GOT3 (cell line): Measurements from ENCODE around the gene ABCB10.
"Not testable (repeated sequence)": the region's sequence is repeated elsewhere in the genome, so short reads cannot be mapped to it uniquely, and the experiment has no call there.

Experiments used
- DNase-seq: peaks from one replicate; lab custom pipeline; 2025; ENCODE audit warnings: mixed read lengths; lab: John Stamatoyannopoulos, UW

Gene ABCB10

DNA sequence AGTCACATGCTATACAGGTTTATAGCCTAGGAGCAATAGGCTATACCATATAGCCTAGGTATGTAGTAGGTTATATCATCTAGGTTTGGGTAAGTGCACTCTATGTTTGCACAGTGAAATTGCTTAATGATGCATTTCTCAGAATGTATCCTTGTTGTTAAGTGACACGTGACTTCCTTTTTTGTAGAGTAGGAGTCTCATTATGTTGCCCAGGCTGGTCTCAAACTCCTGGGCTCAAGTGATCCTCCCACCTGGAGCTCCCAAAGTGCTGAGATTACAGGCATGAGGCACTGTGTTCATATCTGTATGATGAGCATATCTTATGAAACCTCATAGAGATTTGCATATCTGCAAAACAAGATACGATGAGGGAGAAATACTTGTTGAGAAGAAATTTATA lies 13.8 kb upstream of the ABCB10 start:
- no peak for DNase-seq

- DNase-seq, result no peak
Observed at GRCh38 chr1:229570891-229571516, 12.5 kb upstream of the ABCB10 start.

DNA sequence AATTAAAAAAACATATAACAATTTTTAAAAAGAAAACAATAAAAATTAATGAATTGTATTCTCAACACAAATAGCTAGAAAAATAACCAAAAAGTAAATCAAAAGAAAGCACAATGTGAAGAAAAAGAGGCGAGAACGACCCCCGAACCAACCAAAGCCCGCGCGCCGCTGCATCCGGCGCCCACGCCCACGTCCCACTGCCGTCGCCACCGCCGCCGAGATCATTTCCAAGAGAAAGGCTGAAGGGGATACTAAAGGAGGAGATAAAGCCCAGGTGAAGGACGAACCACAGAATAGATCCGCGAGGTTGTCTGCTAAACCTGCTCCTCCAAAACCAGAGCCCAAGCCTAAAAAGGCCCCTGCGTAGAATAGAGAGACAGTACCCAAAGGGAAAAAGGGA lies 11.8 kb upstream of the ABCB10 start:
- no peak for DNase-seq

- no peak for DNase-seq
Observed at GRCh38 chr1:229567109-229567868, 8.8 kb upstream of the ABCB10 start.

DNA sequence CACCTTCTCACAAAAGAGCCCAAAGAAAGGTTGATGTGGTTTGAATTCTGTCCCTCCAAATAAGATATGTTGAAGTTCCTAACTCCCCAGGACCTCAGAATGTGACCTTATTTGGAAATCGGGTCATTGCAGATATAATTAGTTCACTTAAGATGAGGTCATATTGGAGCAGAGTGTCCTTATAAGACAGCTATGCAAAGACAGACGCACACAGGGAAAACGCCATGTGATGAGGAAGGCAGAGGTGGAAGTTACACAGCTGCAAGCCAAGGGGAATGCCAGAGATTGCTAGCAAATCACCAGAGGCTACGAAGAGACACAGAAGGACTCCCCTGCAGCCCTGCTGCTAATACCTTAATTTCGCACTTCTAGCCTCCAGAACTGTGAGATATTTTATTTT lies 5.2 kb upstream of the ABCB10 start:
- DNase-seq, result no peak

DNA sequence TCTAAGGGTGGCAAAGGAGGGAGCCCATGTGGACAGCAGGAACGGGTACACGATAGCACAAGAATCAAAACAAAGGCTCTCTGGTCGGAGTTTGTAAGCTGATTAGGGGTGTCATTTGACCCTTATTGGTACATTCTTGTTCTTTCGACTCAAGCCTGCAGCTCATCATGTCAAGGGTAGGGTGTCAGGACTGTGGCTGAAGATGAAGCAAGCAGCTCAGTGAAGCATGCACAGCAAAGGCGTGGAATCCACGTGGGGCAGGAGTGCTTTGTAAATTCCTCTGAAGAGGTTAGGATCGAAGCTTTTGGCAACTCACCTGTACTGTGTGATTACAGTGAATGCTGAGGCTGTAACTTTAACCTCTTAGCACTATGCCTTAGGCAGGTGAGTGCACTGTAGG lies 4.7 kb upstream of the ABCB10 start:
- DNase-seq, result no peak

DNA sequence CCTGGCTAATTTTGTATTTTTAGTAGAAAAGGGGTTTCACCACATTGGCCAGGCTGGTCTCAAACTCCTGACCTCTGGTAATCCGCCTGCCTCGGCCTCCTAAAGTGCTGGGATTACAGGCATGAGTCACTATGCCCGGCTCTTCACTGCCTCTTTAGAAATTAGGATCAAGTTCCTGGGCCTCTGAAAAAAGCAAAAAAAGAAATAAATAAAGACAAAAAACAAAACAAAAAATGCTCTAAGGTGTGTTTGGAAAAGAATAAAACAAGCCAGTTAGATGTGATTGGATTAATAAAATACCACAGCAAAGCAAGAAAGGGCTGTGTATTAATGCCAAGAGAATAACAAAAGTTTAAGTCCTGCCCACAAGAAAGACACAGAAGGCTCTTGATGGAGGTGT lies 4.2 kb upstream of the ABCB10 start:
- no peak for DNase-seq

GRCh38 chr1:229561141-229561540 lies 2.6 kb upstream of the ABCB10 start:
- no peak for DNase-seq

- DNase-seq, result not testable (repeated sequence)
Observed at GRCh38 chr1:229560124-229560523, 1.6 kb upstream of the ABCB10 start.

- DNase-seq, result not testable (repeated sequence)
Observed at GRCh38 chr1:229559336-229559801, 862 bp upstream of the ABCB10 start.

- DNase-seq, result no peak
Observed at GRCh38 chr1:229557913-229558414, 543 bp downstream of the ABCB10 start.

DNA sequence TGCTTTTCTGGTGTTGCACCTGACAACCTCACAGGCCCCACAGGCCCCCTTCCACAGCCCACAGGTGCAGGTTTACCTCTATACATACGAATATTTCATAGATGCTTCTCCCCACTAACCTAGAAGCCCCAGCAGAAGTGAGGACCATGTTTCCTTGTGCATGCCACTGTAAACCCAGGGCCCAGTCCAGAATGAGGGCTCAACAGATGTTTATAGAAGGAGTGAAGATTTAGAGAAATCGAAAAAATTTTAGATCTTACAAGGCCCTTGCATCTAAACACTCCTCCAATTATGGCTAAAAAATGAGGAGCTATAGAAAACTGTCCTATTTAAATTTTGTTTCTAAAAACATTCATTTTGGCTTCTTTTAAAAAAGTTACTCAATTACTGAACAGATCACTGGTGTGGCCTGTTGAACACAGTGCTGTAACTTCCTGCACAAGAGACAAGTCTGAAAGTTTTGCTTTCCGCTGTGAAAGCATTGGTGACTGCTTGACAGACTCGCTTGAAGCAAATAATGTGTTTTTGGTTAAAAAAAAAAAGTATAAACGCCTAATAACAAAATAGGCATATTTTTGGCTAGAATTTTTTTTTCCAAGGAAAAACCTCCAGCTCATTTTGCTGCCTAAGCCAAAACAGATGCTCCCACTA lies 1.2 kb downstream of the ABCB10 start:
- no peak for DNase-seq

DNA sequence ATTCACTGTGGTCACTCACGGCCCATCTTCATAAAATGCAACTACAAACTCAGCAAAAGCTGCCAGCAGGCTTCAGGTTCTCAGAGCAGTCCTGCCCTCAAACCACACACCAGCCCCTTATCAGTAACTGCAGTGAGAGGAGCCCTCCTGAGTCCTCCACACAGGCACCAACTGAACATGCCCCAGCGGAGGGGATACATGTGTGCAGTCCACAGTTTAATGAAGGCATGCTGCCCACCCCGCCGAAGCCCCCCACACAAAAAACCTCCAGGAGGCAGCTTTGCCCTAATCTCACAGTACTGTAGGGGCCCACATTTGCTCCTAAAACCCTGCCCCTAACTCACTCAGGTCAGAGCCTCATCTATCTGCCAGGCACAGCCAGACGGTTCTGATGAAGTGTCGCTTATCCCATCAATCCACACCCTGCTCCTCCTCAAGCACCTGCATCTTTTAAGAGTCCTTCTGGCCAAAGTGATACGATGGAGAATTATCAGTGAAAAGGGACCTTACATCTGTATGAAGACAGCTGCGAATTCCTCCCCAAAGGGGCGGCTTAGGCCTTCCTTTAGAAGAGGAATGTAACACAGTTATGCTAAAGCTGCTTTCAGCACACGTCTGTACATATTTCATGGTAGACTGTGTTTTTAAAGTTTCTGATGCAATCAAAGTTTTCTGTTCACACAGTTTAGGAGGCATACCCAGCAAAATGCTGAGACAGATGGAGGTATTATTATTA lies 3.5 kb downstream of the ABCB10 start:
- no peak for DNase-seq

DNA sequence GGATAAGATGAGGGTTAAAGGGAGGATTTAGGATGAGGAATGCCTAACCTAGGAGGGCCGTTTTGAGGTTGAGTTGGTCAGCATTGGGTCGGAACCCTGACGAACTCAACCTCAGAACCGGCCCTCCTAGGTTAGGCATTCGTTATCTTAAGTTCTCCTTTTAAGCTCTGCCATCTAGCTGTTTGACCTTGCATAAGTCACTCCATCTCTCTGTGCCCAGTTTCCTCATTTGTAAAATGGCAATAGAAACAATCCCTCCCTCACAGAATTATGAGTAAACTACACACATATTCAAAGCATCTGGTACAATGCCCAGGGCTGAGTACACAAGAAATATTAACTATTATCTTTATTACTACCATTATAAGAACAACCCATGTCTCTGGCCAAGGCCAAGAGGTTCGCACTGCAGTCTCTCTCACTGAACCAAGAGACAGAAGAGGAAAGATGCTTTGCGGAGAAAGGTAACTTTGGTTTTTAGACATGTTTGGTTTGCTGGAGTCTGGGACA lies 4.8 kb downstream of the ABCB10 start:
- no peak for DNase-seq

- no peak for DNase-seq
Observed at GRCh38 chr1:229552732-229553131, 5.8 kb downstream of the ABCB10 start.

DNA sequence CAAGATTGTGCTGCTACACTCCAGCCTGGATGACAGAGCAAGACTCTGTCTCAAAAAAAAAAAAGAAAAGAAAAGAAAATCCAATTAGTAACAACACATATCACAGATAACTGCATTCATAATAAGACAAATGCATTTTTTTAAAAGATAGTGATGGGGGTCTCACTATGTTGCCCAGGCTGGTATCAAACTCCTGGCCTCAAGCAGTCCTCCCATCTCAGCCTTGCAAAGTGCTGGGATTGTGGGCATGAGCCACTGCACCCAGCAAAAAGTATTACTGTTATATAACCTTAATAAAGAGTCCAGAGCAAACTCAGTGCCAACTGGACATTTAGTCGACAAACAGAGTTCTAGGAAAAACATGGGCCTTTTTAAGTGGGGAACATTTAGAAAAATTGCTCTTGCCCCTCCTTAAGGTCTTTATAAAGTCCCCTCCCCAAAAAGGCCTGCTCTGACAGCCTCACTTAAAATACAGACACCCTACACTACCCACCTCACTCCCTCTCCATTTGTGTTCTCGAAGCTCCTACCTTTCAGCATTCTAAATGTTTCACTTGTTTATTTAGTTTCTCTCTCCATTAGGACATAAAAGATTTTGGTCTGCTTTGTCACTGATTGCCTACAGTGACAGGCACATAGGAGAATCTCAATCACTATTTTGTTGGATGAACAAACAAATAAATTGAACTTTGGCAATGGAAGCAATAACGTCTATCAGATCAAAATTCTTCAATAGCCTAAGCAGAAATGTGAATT lies 7.5 kb downstream of the ABCB10 start:
- no peak for DNase-seq

DNA sequence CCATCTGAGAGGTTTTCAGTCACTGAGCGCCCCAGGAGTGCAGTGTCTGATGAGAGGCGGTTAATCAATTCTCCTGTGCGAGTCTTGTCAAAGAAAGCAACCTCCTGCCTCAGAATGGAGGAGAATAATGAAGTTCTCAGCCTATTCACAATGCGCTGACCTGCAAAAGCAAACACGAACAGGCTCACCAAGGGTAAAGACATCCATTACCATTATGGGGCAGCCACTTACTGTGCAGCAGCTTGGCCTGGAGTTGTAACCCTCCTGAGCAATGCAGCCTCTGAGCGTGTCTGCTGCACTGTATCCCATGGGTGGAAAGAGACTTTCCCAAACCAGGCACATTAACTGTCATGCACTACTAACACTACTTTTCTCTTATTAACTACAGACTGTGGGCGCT lies 11.0 kb downstream of the ABCB10 start:
- no peak for DNase-seq

- DNase-seq, result no peak
Observed at GRCh38 chr1:229544587-229544986, 13.9 kb downstream of the ABCB10 start.

DNA sequence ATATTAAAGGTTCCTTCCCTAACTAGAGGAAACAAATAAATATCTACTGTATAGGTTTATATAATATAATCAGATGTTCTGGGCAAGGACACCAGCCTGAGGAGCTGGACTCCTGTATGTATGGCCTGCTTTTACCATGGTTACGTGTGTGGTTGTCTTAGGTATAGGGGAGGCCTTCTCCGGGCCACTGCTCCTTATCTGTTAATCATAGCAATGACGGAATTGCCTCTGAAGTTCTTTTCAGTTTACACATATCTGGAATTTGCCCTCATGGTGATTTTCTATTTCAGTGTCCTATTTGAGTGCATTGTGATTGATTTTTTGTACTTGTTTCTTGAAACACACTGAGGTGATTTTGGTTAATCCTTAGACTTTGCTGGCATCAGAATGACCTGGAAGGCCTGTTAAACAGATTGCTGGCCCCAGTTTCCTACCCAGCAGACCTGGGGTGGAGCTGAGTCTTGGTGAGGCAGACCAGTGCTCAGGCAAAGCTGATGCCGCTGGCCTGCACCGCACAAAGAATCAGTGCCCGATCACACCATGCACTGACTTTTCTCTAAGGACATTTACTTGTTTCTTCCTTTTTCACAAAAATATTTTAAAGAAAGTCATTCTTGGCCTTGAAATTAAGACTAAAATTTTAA lies 18.5 kb downstream of the ABCB10 start:
- DNase-seq, result no peak

DNA sequence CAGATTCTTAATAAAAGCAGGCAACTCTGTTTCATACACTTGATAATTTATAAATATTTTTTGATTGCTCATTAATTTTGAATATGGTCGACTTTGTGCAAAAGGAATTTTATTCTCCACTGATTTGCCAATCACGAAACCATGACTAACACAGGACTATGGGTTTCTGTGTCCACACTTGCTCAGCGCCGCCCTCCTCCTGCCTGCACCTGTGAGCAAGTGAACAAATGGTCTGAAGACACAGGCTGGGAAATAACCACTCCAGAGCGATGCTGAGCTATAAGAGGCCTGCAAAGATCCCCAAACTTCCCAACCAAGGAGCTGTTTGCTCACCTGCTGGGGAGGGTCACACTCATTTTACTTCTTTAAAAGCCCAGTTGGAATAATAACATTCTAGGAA lies 19.6 kb downstream of the ABCB10 start:
- no peak for DNase-seq

GRCh38 chr1:229537894-229538293 lies 20.6 kb downstream of the ABCB10 start:
- DNase-seq, result no peak
